Liver (tissue), 3 donors: ENCODE measurements around the gene EFS.

Experiments used
- CTCF ChIP-seq: fragments of 150-350 bp; IDR thresholded peaks from 2 replicates; pipeline ENCODE4 v1.5.1; 2017; ENCODE audit warnings: improper control_type of control experiment, low read depth, low read length; ENCODE audit not compliant: missing input control
- FOXA1 ChIP-seq: IDR thresholded peaks from 2 replicates; pipeline ENCODE4 v1.6.1; 2016; ENCODE audit warnings: antibody characterized with exemption
- JUND ChIP-seq, 2 donors: IDR thresholded peaks; 2 replicates each; pipeline ENCODE4 v1.6.1; 2016; ENCODE audit warnings: antibody characterized with exemption in 2 of 2
- RAD21 ChIP-seq, 2 donors: IDR thresholded peaks; 2 replicates each; pipeline ENCODE4 v1.6.1; 2016; ENCODE audit warnings: antibody characterized with exemption in 2 of 2, mild to moderate bottlenecking in 2 of 2
- REST ChIP-seq: IDR thresholded peaks from 2 replicates; pipeline ENCODE4 v1.6.1; 2016; ENCODE audit warnings: antibody characterized with exemption, mild to moderate bottlenecking
- TAF1 ChIP-seq: conservative IDR thresholded peaks from 2 replicates; pipeline ENCODE4 v1.6.1; 2016; ENCODE audit warnings: antibody characterized with exemption, mild to moderate bottlenecking
- ZBTB33 ChIP-seq: IDR thresholded peaks from 2 replicates; pipeline ENCODE4 v1.6.1; 2016; ENCODE audit warnings: antibody characterized with exemption
- donor health status: healthy.
- donor health status: healthy.

GRCh38 chr14:23380197-23380914 is 15.4 kb upstream of the EFS start:
- TF ChIP-seq CTCF (no peak), ZBTB33 (no peak), REST (no peak), TAF1 (no peak), RAD21 (IDR thresholded peaks at IDR 0.05) (no peak), JUND (IDR thresholded peaks at IDR 0.05) (no peak), FOXA1 (no peak)
